Activated CD4-positive, alpha-beta T cell treated with anti-CD3 and anti-CD28 coated beads, Interleukin-2, Interleukin-4, amounts not matched to agents 100 ng/mL and 50 ng/mL, durations not matched to agents 16 hours and 8 hours (primary cell): ENCODE measurements around the gene CRYL1.
A peak's percentile ranks its signal among the peaks of the same experiment; 100 is the strongest.

ENCODE experiments used
- DNase-seq: peaks from one replicate; pipeline ENCODE4 v3.0.0-alpha.2; 2020; ENCODE audit warnings: low spot score

The CRYL1 gene

GRCh38 chr13:20525601-20526544 is at the start of gene CRYL1:
Gene CRYL1 (minus strand): TSS chr13:20525857. CDS start chr13:20525794, 63 bp downstream.
- peak; percentile 67 for DNase-seq

GRCh38 chr13:20573636-20574035 is 48.0 kb upstream of the CRYL1 start:
- DNase-seq, result no peak

DNA sequence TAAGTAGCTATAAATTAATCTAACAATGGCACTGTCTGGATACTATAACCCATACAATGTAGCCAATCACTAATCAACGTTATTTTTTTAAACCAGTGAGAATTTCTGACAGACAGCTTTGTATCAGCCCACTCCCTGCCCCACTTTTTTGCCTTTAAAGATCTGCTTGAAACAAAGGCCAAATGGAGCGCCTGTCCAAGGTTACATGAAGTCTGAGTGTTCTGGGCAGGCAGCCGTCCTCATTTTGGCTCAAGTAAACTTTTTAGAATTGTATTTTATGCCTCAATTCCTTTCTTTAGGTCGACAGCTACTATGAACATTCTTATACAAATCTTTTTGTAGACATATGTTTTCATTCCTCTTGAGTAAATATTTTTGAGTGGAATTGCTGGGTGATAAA is 47.5 kb upstream of the CRYL1 start:
- DNase-seq, result no peak

DNA sequence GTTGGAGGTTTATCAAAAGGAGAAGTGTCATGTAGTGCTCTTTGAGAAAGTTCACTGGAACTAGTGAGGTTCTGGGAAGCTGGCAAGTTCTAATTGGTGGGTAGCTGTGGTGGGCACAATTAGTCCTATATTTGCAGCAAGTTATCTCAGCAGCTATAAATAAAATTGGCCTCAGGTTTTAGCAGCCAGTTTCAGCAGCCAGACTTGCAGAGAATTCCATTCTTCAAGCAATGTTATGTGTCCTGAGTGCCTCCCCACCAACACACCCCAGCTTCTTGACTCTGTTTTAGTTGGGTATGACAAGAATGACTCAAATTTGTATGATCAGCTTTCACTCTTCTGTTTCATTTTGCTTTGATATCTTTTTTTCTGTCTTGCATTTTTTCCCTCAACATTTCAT is 46.0 kb upstream of the CRYL1 start:
- peak; percentile 22 for DNase-seq

DNA sequence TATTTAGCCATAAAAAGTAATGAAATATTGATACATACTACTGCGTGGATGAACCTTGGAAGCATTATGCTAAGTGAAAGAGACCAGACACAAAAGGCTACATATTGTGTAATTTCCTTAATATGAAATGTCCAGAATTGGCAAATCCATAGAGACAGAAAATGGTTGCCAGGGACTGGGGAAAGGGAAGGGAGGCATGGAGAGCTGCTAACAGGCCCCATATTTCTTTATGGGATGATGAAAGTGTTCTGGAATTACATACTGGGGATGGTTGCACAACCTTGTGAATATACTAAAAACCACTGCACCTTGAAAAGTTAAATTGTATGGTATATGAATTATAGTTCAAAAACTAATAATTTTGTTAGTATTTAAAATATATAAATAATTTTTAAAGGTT is 44.9 kb upstream of the CRYL1 start:
- DNase-seq, result no peak

- no peak for DNase-seq
These were observed 42.3 kb upstream of the CRYL1 start for GRCh38 chr13:20567881-20568528.

- DNase-seq, result peak; percentile 88
These were observed 41.5 kb upstream of the CRYL1 start, which contains the start of gene IFT88 for GRCh38 chr13:20566898-20567874. Gene IFT88 (plus strand): TSS chr13:20567157. CDS start chr13:20574386, 7,229 bp downstream.

GRCh38 chr13:20566468-20566897 is 40.8 kb upstream of the CRYL1 start:
- no peak for DNase-seq

- DNase-seq, result peak; percentile 34
These were observed 39.6 kb upstream of the CRYL1 start for GRCh38 chr13:20565115-20565736.

DNA sequence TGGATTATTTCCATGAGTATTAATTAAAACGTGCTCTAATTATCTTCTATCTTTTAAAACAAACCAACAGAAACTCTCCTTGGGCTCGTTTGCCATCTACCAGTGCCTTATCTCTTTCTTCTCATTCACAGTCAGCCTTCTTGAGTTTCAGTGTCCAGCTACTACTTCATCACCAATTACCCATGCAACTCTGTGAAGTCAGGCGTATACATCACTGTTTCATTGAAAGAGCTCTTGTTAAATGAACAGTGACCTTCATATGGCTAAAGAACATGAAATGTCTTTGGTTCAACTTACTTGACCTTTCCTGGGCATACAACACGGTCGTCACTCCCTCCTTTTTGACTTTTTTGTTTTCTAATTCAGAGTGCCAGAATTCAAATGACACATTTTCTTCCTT is 36.1 kb upstream of the CRYL1 start:
- no peak for DNase-seq

DNA sequence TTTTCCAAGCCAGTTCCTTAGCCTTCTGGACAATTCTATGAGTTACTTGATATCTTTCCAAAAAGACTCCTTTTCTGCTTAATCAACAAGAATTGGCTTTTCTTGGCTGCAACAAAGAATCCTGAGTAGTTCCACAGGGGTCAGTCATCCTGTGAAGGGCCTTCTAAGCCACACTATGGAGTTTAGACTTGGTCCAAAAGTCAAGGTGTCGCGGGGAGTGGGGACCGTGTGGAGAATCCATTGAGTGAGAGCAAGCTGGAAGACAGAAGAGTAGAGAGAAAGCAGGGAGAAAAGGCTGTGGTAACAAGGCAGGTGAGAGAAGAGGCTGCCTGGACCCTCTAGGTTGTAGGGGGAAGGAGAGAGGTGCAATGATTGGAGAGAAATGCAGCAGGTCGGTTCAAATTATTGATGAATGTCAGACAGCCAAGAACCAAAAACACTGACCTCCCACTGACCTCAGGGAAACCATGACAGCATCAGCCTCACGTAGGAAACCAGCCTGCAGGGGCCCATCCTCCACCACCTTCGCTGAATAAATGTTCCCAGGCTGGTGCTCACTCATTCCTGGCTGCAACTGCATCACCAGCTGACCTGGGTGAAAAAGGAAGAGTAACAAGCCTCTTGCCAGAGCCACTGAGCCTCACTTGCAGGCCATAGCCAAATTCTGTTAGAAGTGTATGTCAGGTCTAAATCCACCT is 34.2 kb upstream of the CRYL1 start:
- no peak for DNase-seq

GRCh38 chr13:20558982-20559381 is 33.3 kb upstream of the CRYL1 start:
- DNase-seq, result no peak

- no peak for DNase-seq
These were observed 27.7 kb upstream of the CRYL1 start for GRCh38 chr13:20553311-20553710.

DNA sequence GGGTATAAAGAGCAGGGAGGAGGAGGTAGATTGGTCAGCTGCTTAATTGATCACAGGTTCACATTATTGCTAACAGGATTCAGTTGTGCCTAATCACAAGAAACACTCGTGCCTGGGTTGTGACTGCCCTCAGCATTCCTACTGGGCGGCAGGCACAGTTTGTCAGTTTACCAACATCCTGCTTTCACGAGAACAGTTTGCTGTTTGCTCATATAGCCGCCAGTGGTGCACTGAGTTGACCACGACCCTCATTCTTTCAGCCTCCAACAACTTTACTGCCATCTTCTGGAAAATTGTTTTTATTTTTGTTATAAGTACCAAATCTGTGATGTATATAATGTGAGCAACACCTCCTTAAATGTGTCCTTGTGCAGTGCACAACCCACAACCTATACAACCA is 25.1 kb upstream of the CRYL1 start:
- DNase-seq, result no peak

- DNase-seq, result no peak
These were observed 21.8 kb upstream of the CRYL1 start for GRCh38 chr13:20547479-20547908.

DNA sequence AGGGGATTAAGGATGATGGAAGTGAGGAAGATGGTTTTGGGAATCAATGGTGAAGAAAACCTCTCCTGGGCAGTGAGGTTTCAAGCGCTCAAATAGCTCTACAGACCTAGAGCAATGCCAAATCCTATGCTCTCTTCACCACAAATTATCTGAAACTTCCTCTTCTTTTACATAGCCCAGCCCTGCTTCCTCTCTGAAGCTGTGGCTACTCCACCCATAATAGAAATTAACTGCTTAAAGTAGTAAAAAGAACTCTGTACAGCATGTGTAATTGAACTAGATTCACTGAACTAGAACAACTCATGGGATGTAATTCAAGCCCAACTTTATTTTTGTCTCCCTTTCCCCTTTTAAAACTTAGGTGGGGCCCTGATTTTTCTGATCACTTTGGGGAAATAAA is 20.9 kb upstream of the CRYL1 start:
- DNase-seq, result no peak

DNA sequence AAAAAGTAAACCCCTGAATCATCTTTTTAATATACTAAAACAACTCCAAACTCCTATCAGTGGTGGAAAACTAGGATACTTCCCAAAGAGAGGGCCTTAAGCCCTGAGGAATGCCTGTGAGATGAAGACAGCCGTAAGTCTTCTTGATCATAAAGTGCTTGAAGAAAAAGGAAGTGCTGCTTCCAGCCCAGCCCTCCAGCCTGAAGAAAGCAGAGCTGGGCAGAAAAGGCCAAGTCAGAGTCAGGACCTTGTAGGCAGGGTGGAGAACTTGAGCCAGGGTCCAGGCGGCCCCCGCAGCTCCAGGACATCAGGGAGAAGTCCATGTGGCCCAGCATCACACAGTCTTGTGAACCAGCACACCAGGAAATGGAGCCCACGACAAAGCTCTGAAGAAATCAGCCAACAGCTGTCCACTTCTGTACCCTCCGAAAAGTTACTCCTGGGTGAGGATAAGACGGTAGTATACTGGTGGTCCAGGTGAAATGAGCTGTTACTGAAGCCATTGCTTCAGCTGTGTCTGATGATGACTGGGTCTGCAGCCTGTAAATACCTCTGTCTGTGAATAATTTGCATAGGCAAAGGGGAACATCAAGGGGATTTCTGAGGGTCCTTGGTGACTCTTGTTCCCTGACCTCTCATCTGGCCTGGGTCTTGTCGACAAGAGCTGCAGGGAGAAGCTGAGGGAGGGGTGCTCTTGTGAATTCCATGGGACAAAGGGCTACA is 18.7 kb upstream of the CRYL1 start:
- no peak for DNase-seq

DNA sequence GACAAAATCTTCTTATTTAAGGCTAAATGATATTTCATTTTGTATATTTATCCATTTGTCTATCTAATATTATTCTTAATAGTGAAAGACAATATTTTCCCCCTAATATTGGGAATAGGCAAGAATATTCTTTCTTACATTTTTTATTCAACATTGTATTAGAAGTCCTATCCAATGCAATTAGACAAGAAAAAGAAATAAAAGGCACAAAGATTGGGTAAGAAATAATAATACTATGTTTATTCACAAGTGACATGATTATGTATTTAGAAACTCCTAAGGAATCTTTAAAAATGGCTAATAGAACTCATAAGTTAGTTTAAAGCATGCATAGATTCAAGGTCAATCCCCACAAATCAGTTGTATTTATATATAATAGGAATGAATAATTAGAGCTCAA is 11.3 kb upstream of the CRYL1 start:
- DNase-seq, result no peak

DNA sequence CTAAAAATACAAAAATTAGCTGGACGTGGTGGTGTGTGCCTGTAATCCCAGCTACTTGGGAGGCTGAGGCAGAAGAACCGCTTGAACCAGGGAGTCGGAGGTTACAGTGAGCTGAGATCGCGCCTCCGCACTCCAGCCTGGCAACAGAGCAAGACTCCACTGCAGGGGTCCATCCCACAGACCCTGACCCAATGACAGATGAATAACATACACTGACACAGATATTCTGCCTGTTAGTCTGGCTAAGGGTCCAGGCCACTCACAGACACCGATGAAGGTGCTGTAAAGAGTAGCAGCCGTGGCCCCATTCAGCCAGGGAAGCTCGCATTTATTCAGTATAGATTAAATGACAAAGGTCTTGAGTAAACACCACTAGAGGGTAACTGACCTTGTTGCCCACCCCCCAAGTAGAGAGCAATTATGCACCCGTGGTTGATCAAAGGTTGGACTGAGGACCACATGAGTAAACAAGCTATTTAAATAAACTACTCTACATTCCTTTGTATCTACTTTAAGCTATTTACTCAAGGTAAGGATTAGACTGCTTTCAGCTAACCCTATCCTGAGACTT is 8.5 kb upstream of the CRYL1 start:
- DNase-seq, result no peak

DNA sequence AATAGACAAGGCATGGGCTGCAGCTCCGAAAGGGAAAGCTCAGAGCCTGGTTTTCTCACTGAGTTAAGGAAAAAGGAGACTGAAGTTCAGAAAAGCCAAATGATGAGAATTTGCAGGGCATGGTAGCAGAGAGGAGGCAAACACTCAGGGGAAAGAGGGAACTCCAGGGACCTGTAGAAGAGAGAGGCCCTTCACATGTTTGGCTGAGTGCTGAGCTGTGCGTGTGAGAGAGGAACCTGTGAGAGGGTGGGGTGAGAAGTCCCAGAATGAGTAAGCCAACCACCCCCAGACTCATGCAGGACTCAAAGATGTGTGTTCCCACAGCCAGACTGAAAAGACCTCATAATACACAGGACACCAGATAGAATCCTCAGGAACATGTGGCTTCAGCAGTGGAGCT is 2.8 kb upstream of the CRYL1 start:
- DNase-seq, result peak; percentile 40
